Mesodermal cell (in vitro differentiated cells): ENCODE results near the gene TNRC18.
"Not testable (repeated sequence)": the region's sequence is repeated elsewhere in the genome, so short reads cannot be mapped to it uniquely, and the experiment has no call there.

Experiments used
- H3K27ac ChIP-seq: 2 replicates; pipeline ENCODE4 v1.7.0; 2013; ENCODE audit warnings: mild to moderate bottlenecking, low read depth, low read length, moderate library complexity; ENCODE audit not compliant: severe bottlenecking
- H3K36me3 ChIP-seq: 2 replicates; pipeline ENCODE4 v1.7.1; 2013; ENCODE audit warnings: mild to moderate bottlenecking, low read length, moderate library complexity; ENCODE audit not compliant: control insufficient read depth, insufficient read depth
- H3K4me1 ChIP-seq: one replicate; pipeline ENCODE4 v1.7.1; 2013; ENCODE audit warnings: mild to moderate bottlenecking, low read length; ENCODE audit not compliant: insufficient read depth, control insufficient read depth, poor library complexity, severe bottlenecking
- H3K4me3 ChIP-seq: 2 replicates; pipeline ENCODE4 v1.7.0; 2013; ENCODE audit warnings: low read length, control low read depth, mild to moderate bottlenecking; ENCODE audit not compliant: insufficient read depth, poor library complexity, severe bottlenecking; ENCODE audit errors: extremely low read depth
- H3K9me3 ChIP-seq: 2 replicates; pipeline ENCODE4 v1.7.1; 2013; ENCODE audit warnings: mild to moderate bottlenecking, low read length, moderate library complexity; ENCODE audit not compliant: control insufficient read depth
- WGBS, 2 experiments: methylation state at CpG; one replicate each; pipeline ENCODE4 v1.1.5; 2013; ENCODE audit warnings: missing lambda C conversion rate in 2 of 2; ENCODE audit not compliant: insufficient coverage in 2 of 2; 5-methylcytosine and 5-hydroxymethylcytosine counted together

The TNRC18 gene

GRCh38 chr7:5313076-5313885 lies 110.4 kb downstream of the TNRC18 start:
- peaks cover 55% of the 10 kb centered on the region for H3K36me3 ChIP-seq
- not testable (repeated sequence) for H3K9me3 ChIP-seq, H3K4me1 ChIP-seq, H3K4me3 ChIP-seq, H3K27ac ChIP-seq
- WGBS, 2 experiments: 97% methylated on average over 20 to 37 of the region's 48 CpGs

GRCh38 chr7:5312276-5313070 lies 111.2 kb downstream of the TNRC18 start:
- not testable (repeated sequence) for H3K4me3 ChIP-seq, H3K27ac ChIP-seq, H3K4me1 ChIP-seq, H3K9me3 ChIP-seq
- H3K36me3 ChIP-seq: peaks cover 55% of the 10 kb centered on the region
- 94 to 100% methylated on average over 7 to 15 of the region's 46 CpGs for WGBS, 2 experiments

DNA sequence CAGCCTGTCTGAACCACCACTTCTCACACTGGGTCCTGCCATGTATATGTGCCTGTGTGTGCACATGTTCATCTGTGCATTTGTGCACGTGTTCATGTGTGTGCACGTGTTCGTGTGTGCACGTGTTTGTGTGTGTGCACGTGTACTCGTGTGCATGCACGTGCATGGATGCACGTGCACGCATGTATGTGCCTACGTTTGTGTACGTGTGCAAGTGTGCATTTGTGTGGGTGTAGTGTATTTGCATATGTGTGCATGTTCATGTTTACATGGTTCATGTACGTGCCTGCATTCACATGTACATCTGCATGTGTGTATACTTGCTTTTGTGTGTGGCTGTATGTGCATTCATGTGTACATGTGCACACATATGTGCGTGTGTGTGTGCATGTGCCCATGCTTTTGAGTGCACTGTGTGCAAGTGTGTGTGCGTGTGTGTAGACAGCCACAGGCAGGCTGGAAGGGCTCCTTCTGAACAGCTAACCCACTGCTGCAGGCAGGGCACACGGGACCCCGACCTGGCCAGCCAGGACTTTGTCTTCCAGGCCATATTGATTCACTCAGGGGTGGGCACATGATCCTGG lies 112.7 kb downstream of the TNRC18 start:
- 98% methylated on average over 14 to 15 of the region's 16 CpGs for WGBS, 2 experiments
- Histone ChIP-seq H3K9me3 (no peaks in the 10 kb centered on the region), H3K36me3 (peaks cover 58% of the 10 kb centered on the region), H3K4me1 (no peaks in the 10 kb centered on the region), H3K4me3 (no peak overlapping the region), H3K27ac (no peak overlapping the region)

- peaks cover 44% of the 10 kb centered on the region for H3K36me3 ChIP-seq
- no peak overlapping the region for H3K4me3 ChIP-seq
- H3K27ac ChIP-seq: no peak overlapping the region
- no peaks in the 10 kb centered on the region for H3K4me1 ChIP-seq
- H3K9me3 ChIP-seq: no peaks in the 10 kb centered on the region
- 99 to 100% methylated on average over 17 to 18 of the region's 25 CpGs for WGBS, 2 experiments
Observed at GRCh38 chr7:5309146-5309545, 114.5 kb downstream of the TNRC18 start.

- H3K9me3 ChIP-seq, H3K4me3 ChIP-seq, H3K27ac ChIP-seq, H3K4me1 ChIP-seq: not testable (repeated sequence)
- H3K36me3 ChIP-seq: peaks cover 41% of the 10 kb centered on the region
- WGBS, 2 experiments: 92 to 97% methylated on average over 22 to 37 of the region's 39 CpGs
Observed at GRCh38 chr7:5307221-5308142, 116.2 kb downstream of the TNRC18 start.

GRCh38 chr7:5305050-5305449 lies 118.6 kb downstream of the TNRC18 start:
- H3K27ac ChIP-seq, H3K4me3 ChIP-seq, H3K4me1 ChIP-seq, H3K9me3 ChIP-seq: not testable (repeated sequence)
- WGBS, 2 experiments: 86 to 93% methylated on average over 8 to 9 of the region's 9 CpGs
- H3K36me3 ChIP-seq: peaks cover 24% of the 10 kb centered on the region

DNA sequence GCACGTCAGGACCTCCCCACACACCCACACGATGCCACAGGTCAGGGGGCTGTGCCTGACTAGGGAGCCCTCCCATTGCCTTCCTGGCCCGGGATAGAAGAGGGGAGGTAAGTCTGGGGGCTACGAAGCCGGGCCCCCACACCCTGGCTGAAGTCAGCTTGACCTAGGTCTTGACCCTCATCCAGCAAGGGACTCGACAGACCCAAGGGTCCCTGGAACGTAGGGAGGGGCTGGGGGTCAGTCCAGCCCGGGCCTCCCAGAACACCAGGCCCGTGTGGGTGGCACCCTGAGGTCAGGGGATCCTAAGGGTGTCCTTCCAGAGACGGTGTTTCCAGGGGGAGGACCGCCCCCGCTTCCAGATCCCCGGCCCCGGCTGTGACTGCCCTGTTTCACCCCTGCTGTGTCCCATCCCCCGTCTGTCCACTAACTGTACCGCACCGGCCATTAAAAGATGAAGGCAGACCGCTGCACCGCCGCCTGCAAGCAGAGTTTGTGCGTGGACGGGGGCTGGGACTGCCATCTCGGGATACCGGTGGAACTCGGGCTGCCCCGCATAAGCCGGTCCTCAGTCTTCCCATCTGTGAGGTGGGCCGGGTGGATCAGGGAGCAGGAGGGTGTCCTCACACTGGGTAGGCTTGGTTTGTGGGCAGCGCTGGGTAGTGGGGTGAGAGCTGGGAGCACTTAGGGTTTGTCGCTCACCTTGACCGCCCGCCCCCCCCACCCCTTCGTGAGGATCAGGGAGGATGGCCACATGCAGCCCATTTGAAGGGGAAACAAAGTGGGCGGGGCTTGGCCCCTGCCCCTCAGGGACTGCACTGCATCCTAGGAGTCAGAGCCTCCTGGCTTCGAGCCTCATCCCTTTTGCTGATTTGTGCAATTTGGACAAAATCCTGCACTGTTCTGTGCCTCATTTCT lies 119.8 kb downstream of the TNRC18 start:
- Histone ChIP-seq H3K36me3 (peaks cover 24% of the 10 kb centered on the region), H3K4me1 (no peaks in the 10 kb centered on the region), H3K27ac (no peak overlapping the region), H3K4me3 (no peak overlapping the region), H3K9me3 (no peaks in the 10 kb centered on the region)
- WGBS, 2 experiments: 92 to 95% methylated on average over 28 to 30 of the region's 35 CpGs

DNA sequence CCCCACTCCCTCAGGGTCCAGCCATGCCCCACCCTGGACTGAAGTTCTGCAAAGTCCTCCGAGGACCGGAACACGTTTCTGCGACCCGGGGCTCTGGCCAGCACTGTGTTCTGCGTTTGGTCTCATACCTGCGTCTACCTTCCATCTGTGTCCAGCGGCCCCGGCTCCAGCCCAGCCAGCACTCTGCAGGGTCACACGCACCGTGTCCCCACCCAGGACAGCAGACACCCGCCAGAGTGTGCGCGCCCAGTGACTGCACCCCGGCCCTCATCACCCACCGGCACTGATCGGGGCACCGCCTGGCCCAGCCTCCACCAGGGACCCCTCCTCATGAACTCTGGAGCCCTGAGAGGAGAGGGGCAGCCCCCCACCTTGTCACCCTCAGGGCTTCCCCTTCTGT lies 120.6 kb downstream of the TNRC18 start:
- Histone ChIP-seq H3K27ac (no peak overlapping the region), H3K4me3 (no peak overlapping the region), H3K4me1 (no peaks in the 10 kb centered on the region), H3K36me3 (peaks cover 19% of the 10 kb centered on the region), H3K9me3 (no peaks in the 10 kb centered on the region)
- WGBS, 2 experiments: 95 to 98% methylated on average over 10 to 17 of the region's 18 CpGs

GRCh38 chr7:5302577-5302976 lies 121.1 kb downstream of the TNRC18 start:
- Histone ChIP-seq H3K4me3 (no peak overlapping the region), H3K36me3 (peaks cover 14% of the 10 kb centered on the region), H3K9me3 (no peaks in the 10 kb centered on the region), H3K27ac (no peak overlapping the region), H3K4me1 (no peaks in the 10 kb centered on the region)
- WGBS, 2 experiments: 91 to 93% methylated on average over 23 to 25 of the region's 25 CpGs
